SK-N-DZ (cell line): ENCODE data around the gene GP9.
"Not testable (repeated sequence)": the region's sequence is repeated elsewhere in the genome, so short reads cannot be mapped to it uniquely, and the experiment has no call there.

Source experiments
- DNase-seq: peaks from one replicate; pipeline ENCODE4 v3.0.0-alpha.2; 2015; ENCODE audit warnings: low spot score

The GP9 gene

GRCh38 chr3:129050556-129051295 is 9.9 kb upstream of the GP9 start:
- DNase-seq = no peak

GRCh38 chr3:129051871-129052340 is 8.7 kb upstream of the GP9 start:
- DNase-seq = no peak

GRCh38 chr3:129052675-129053074 is 7.9 kb upstream of the GP9 start:
- no peak for DNase-seq

GRCh38 chr3:129054605-129055104 is 5.9 kb upstream of the GP9 start:
- no peak for DNase-seq

GRCh38 chr3:129056451-129057173 is 4.0 kb upstream of the GP9 start:
- no peak for DNase-seq

- DNase-seq = no peak
These were observed 3.3 kb upstream of the GP9 start for GRCh38 chr3:129057249-129057648.

GRCh38 chr3:129058441-129059200 is 2.0 kb upstream of the GP9 start:
- no peak for DNase-seq

- DNase-seq = no peak
These were observed 1.1 kb upstream of the GP9 start for GRCh38 chr3:129059311-129059958.

- no peak for DNase-seq
These were observed 676 bp downstream of the GP9 start for GRCh38 chr3:129061023-129061887.

GRCh38 chr3:129061888-129062834 is 1.6 kb downstream of the GP9 start:
- DNase-seq = no peak

- DNase-seq = no peak
These were observed 2.6 kb downstream of the GP9 start for GRCh38 chr3:129063091-129063640.

GRCh38 chr3:129063841-129064482 is 3.4 kb downstream of the GP9 start:
- DNase-seq = no peak

GRCh38 chr3:129065016-129065719 is 4.6 kb downstream of the GP9 start:
- no peak for DNase-seq

GRCh38 chr3:129065720-129066073 is 5.1 kb downstream of the GP9 start:
- DNase-seq = no peak

- not testable (repeated sequence) for DNase-seq
These were observed 7.1 kb downstream of the GP9 start for GRCh38 chr3:129067719-129068118.

GRCh38 chr3:129068291-129068886 is 7.8 kb downstream of the GP9 start:
- no peak for DNase-seq

- DNase-seq = not testable (repeated sequence)
These were observed 8.9 kb downstream of the GP9 start for GRCh38 chr3:129069313-129070085.
